Spleen (tissue), 11 donors: ENCODE measurements around the gene CLIP2. TPM values are rescaled to one million over a fixed set of nuclear protein-coding genes. Genes with fewer than 3 reads are reported as not detected.
"Not testable (repeated sequence)": the region's sequence is repeated elsewhere in the genome, so short reads cannot be mapped to it uniquely, and the experiment has no call there.

ENCODE experiments used
- DNase-seq: peaks from one replicate; pipeline ENCODE4 v3.0.0-alpha.2; 2020
- H3K27ac ChIP-seq, 8 donors: fragments of 200-600 bp; sonication (generic) in 7 of 8; 1 replicate in 4 of 8; 2 replicates in 4 of 8; pipeline versions ENCODE4 v1.5.0 to v1.8.0; 2016 to 2021; ENCODE audit warnings: inconsistent platforms in 4 of 8, mild to moderate bottlenecking in 4 of 8, moderate library complexity in 1 of 8
- H3K27me3 ChIP-seq, 7 donors: fragments of 200-600 bp; sonication (generic) in 6 of 7; replicated peaks in 1 of 7; 1 replicate in 4 of 7; 2 replicates in 3 of 7; pipeline versions ENCODE4 v1.5.0 to v1.8.0; 2016 to 2021; ENCODE audit warnings: inconsistent platforms in 3 of 7, mild to moderate bottlenecking in 1 of 7
- H3K36me3 ChIP-seq, 6 donors: fragments of 200-600 bp; sonication (generic) in 5 of 6; 1 replicate in 4 of 6; 2 replicates in 2 of 6; pipeline versions ENCODE4 v1.5.0 to v1.8.0; 2016 to 2021; ENCODE audit warnings: inconsistent platforms in 2 of 6
- H3K4me1 ChIP-seq, 6 donors: fragments of 200-600 bp; sonication (generic) in 5 of 6; 1 replicate in 3 of 6; 2 replicates in 3 of 6; pipeline versions ENCODE4 v1.5.0 to v1.8.0; 2016 to 2021; ENCODE audit warnings: inconsistent platforms in 3 of 6
- H3K4me3 ChIP-seq, 8 donors: fragments of 200-600 bp; sonication (generic) in 7 of 8; 1 replicate in 4 of 8; 2 replicates in 4 of 8; pipeline versions ENCODE4 v1.5.0 to v1.8.0; 2016 to 2021; ENCODE audit warnings: inconsistent platforms in 4 of 8, mild to moderate bottlenecking in 4 of 8, moderate library complexity in 2 of 8
- H3K9me3 ChIP-seq, 8 donors: fragments of 200-600 bp; sonication (generic) in 7 of 8; 1 replicate in 4 of 8; 2 replicates in 4 of 8; pipeline versions ENCODE4 v1.5.0 to v1.8.0; 2016 to 2021; ENCODE audit warnings: inconsistent platforms in 4 of 8
- CTCF ChIP-seq, 11 experiments: fragments of 200-600 bp in 7 of 11; fragments of 450-650 bp in 4 of 11; sonication (generic) in 4 of 11; IDR thresholded peaks in 8 of 11; conservative IDR thresholded peaks in 3 of 11; 1 replicate in 7 of 11; 2 replicates in 4 of 11; pipeline versions ENCODE4 v1.4.0 to v1.8.0; 2016 to 2021; ENCODE audit warnings: antibody characterized with exemption in 11 of 11, inconsistent platforms in 4 of 11, mild to moderate bottlenecking in 1 of 11
- POLR2A ChIP-seq, 3 donors: fragments of 450-650 bp; IDR thresholded peaks; one replicate each; pipeline ENCODE4 v1.5.1; 2017; ENCODE audit warnings: antibody characterized with exemption in 3 of 3, mild to moderate bottlenecking in 1 of 3
- POLR2AphosphoS5 ChIP-seq, 3 donors: sonication (generic); formaldehyde crosslinking; IDR thresholded peaks; one replicate each; pipeline ENCODE4 v1.5.1; 2017; ENCODE audit warnings: antibody characterized with exemption in 3 of 3
- WGBS, 5 donors: extraction: QIAGEN DNeasy Blood & Tissue Kit in 3 of 5; methylation state at CpG; one replicate each; pipeline versions ENCODE4 v1.1.5 to v1.1.7; 2013 to 2018; 5-methylcytosine and 5-hydroxymethylcytosine counted together
- intact Hi-C: fragments of 100-400 bp; cut with DNase I; formaldehyde crosslinking; loops from one replicate; pipeline ENCODE4 v1.15.0; 2023; ENCODE audit warnings: low total_unique reads
- polyA plus RNA-seq, 3 donors: library from polyadenylated mRNA; stranded (reverse); fragments of 200-250 nt; gene quantifications; one replicate each; pipeline ENCODE4 v1.2.1, GENCODE V29; 2013
- total RNA-seq, 7 donors: library from RNA; depleted of rRNA in 3 of 7; stranded (reverse); fragments of >200 nt in 3 of 7; fragmentation: NEBNext Ultra II Directional in 4 of 7; extraction: Animal tissue kit (Norgen Biotek cat#: 25700) in 4 of 7; gene quantifications; one replicate each; pipeline versions ENCODE4 v1.1.0 to v1.2.1, GENCODE V29; 2016 to 2021
- donor health status: healthy with polysubstance abuse.
- donor health status: DM: no; HTN: no; CAD: no; lungs with moderate emphysema.
- donor health status: DM: no; HTN: no; CAD: no.
- donor health status: Bipolar disorder and iron deficiency.
- donor health status: healthy.
- donor health status: DM: no; HTN: no; CAD: no.
- donor health status: DM: yes; HTN: yes; CAD: no.

The CLIP2 gene
- total and polyA plus RNA-seq, 10 donors = 2.7 to 18.6 (median 16.9) TPM

- intact Hi-C loops = no loop called here
- no peaks in the 10 kb centered on the region for H3K27me3 ChIP-seq
Observed at GRCh38 chr7:74428023-74428422, 138.8 kb downstream of the CLIP2 start.

GRCh38 chr7:74429153-74429747, 140.0 kb downstream of the CLIP2 start:
- intact Hi-C loops = no loop called here
- Histone ChIP-seq H3K9me3 (no peaks in the 10 kb centered on the region), H3K36me3 (no peaks in the 10 kb centered on the region), H3K27ac (no peak overlapping the region), H3K4me3 (no peak overlapping the region), H3K4me1 (peaks cover 0 to 5% (median 0%) of the 10 kb centered on the region in 6 donors), H3K27me3 (no peaks in the 10 kb centered on the region)
- DNase-seq = no peak
- no peak for TF ChIP-seq POLR2AphosphoS5 (IDR thresholded peaks at IDR 0.05)
- TF ChIP-seq POLR2A (IDR thresholded peaks at IDR 0.05) = no peak
- no peak for TF ChIP-seq CTCF (IDR thresholded peaks at IDR 0.05 in 8 of 11, conservative IDR thresholded peaks at IDR 0.05 in 3 of 11)
- WGBS, 5 donors = 66 to 79% (median 71%) methylated on average over 14 to 17 of the region's 17 CpGs

More at GRCh38 chr7:74428023-74428422, 138.8 kb downstream of the CLIP2 start:
- Histone ChIP-seq H3K27ac (no peak overlapping the region), H3K9me3 (no peaks in the 10 kb centered on the region), H3K4me3 (no peak overlapping the region), H3K4me1 (peaks cover 0 to 5% (median 0%) of the 10 kb centered on the region in 6 donors), H3K36me3 (no peaks in the 10 kb centered on the region)
- 91 to 98% (median 96%) methylated on average over 4 of the region's 4 CpGs for WGBS, 5 donors
- no peak for DNase-seq
- TF ChIP-seq POLR2A (IDR thresholded peaks at IDR 0.05) (no peak), CTCF (IDR thresholded peaks at IDR 0.05 in 8 of 11, conservative IDR thresholded peaks at IDR 0.05 in 3 of 11) (no peak), POLR2AphosphoS5 (IDR thresholded peaks at IDR 0.05) (no peak)

- not testable (repeated sequence) for DNase-seq, H3K4me1 ChIP-seq
- WGBS, 5 donors = 81 to 94% (median 85%) methylated on average over 8 to 9 of the region's 9 CpGs
Observed at GRCh38 chr7:74430409-74430808, 141.2 kb downstream of the CLIP2 start.

GRCh38 chr7:74430961-74431466, 141.8 kb downstream of the CLIP2 start:
- WGBS, 5 donors = 79 to 86% (median 84%) methylated on average over 11 to 12 of the region's 12 CpGs
- Histone ChIP-seq H3K4me1 (peaks cover 0 to 5% (median 0%) of the 10 kb centered on the region in 6 donors), H3K27me3 (no peaks in the 10 kb centered on the region), H3K4me3 (no peak overlapping the region), H3K36me3 (no peaks in the 10 kb centered on the region), H3K27ac (no peak overlapping the region), H3K9me3 (peaks cover 0 to under 1% (median 0%) of the 10 kb centered on the region in 8 donors)
- no peak for DNase-seq
- TF ChIP-seq CTCF (IDR thresholded peaks at IDR 0.05 in 8 of 11, conservative IDR thresholded peaks at IDR 0.05 in 3 of 11) = no peak
- TF ChIP-seq POLR2AphosphoS5 (IDR thresholded peaks at IDR 0.05) = no peak
- no peak for TF ChIP-seq POLR2A (IDR thresholded peaks at IDR 0.05)
- intact Hi-C loops = no loop called here

More at GRCh38 chr7:74430409-74430808, 141.2 kb downstream of the CLIP2 start:
- intact Hi-C loops, H3K36me3 ChIP-seq, H3K9me3 ChIP-seq, H3K27ac ChIP-seq, H3K27me3 ChIP-seq, H3K4me3 ChIP-seq: not testable (repeated sequence)

GRCh38 chr7:74437291-74437571, 148.0 kb downstream of the CLIP2 start:
- H3K36me3 ChIP-seq, H3K27ac ChIP-seq, H3K4me3 ChIP-seq, intact Hi-C loops, DNase-seq, H3K4me1 ChIP-seq: not testable (repeated sequence)
- WGBS, 5 donors = 50 to 94% (median 86%) methylated on average over 1 of the region's 1 CpG
- Histone ChIP-seq H3K9me3 (peaks cover 0 to 19% (median 14%) of the 10 kb centered on the region in 8 donors), H3K27me3 (peaks cover 0 to 10% (median 0%) of the 10 kb centered on the region in 7 donors)
